GM12873 (cell line): ENCODE data around the gene TTYH1.

ENCODE experiments used
- CTCF ChIP-seq: IDR thresholded peaks from 2 replicates; pipeline ENCODE4 v1.5.1; 2012; ENCODE audit warnings: low read depth, mild to moderate bottlenecking, moderate library complexity, low read length, control low read depth; ENCODE audit not compliant: insufficient read depth; ENCODE audit errors: missing control alignments

TTYH1 gene

DNA sequence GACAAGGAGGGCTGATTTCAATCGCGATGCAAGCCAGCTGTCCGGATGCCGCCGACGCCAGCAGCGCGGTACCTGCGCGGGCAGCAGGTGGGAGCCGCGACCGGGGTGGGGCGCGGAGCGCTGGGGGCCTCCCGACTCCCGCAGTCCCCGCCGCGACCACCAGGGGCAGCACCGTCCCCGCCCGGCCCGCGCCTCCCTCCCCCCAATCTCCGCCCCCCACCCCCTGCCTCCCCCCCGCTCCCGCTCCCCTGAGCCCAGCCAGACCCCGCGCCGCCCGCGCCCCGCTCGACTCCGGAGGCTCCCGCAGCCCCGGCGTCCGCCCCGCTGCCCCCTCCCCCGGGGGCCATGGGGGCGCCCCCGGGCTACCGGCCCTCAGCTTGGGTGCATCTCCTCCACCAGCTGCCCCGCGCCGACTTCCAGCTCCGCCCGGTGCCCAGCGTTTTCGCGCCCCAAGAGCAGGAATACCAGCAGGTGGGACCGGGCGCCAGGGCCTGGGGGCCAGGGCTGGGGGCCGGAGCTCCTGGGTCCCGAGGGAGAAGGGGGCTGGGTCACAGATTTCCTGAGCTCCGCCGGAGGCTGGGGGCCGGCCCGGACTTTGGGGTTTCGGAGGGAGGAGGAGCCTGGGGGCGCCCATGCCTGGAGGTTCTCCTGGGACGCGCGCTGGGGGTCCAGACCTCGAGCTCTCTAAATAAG lies at the start of gene TTYH1:
TSS of gene TTYH1 (plus strand) at position 257 of the 693 bp plus-strand sequence. CDS start at position 346, 89 bp downstream.
- TF ChIP-seq CTCF, result peak; percentile 43

- TF ChIP-seq CTCF, result no peak
These were observed 48.5 kb upstream of the TTYH1 start for GRCh38 chr19:54366811-54367210.

GRCh38 chr19:54369082-54369687 lies 46.1 kb upstream of the TTYH1 start:
- TF ChIP-seq CTCF, result no peak

DNA sequence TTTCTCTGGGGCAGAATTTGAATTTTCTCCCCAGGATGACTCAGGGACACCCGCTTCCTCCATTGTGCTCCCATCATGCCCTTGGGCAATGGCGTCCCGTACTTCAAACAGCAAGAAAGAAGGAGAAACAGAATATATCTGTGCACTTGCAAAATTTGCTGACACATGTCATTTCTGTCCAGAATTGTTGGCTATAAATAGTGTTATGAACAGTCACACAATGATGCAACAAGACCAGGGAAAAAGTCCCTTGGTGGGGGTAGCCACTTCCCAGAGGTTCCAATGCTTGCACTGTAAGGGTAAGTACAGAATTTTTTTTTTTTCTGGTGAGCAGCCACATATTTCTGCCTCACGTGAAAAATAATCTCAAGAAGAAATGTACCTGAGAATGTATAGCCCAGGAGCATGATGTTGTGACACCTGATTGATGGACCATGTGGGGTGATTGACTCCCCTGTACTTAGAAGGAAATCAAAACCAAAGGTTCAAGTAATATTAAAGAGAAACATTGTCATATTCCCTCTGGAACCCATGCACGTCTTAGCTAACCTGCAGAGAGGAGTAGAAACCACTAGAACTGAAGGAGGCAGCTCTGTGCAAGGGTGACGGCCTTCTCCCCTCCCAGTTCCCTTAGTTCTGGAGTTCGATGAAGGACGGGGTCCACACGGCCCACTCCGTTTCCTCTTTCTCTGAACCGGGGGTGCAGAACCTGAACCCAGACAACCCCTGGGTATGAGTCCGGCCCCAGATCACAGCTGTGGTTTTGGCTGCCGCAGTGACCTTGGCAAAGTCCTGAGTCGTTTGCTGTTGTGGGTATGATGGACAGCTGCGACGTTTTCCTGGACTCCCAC lies 41.3 kb upstream of the TTYH1 start:
- TF ChIP-seq CTCF, result no peak

GRCh38 chr19:54376610-54377285 lies 38.5 kb upstream of the TTYH1 start:
- TF ChIP-seq CTCF, result no peak

- TF ChIP-seq CTCF, result no peak
These were observed 36.0 kb upstream of the TTYH1 start for GRCh38 chr19:54379187-54379678.
